GM19324 (cell line): ENCODE measurements around the gene ABCC6.
"Not testable (repeated sequence)": the region's sequence is repeated elsewhere in the genome, so short reads cannot be mapped to it uniquely, and the experiment has no call there.

ENCODE experiments used
- ATAC-seq: cut with Tn5 transposase; IDR thresholded peaks from one replicate; pipeline ENCODE4 v1.9.1; 2021; ENCODE audit warnings: mild to moderate bottlenecking, moderate library complexity; ENCODE audit not compliant: unreplicated experiment, low FRiP score

The ABCC6 gene

GRCh38 chr16:16232692-16233061 lies 9.4 kb upstream of the ABCC6 start:
- peak; percentile 52 for ATAC-seq

GRCh38 chr16:16223662-16224241 lies 458 bp upstream of the ABCC6 start:
- not testable (repeated sequence) for ATAC-seq

- not testable (repeated sequence) for ATAC-seq
Observed at GRCh38 chr16:16221382-16221781, 1.9 kb downstream of the ABCC6 start.

GRCh38 chr16:16220449-16220848 lies 2.8 kb downstream of the ABCC6 start:
- ATAC-seq: not testable (repeated sequence)

GRCh38 chr16:16218787-16219186 lies 4.5 kb downstream of the ABCC6 start:
- ATAC-seq: not testable (repeated sequence)

GRCh38 chr16:16218349-16218748 lies 4.9 kb downstream of the ABCC6 start:
- ATAC-seq: not testable (repeated sequence)

- not testable (repeated sequence) for ATAC-seq
Observed at GRCh38 chr16:16213863-16214293, 9.4 kb downstream of the ABCC6 start.

GRCh38 chr16:16211404-16211803 lies 11.9 kb downstream of the ABCC6 start:
- not testable (repeated sequence) for ATAC-seq

GRCh38 chr16:16208461-16208860 lies 14.8 kb downstream of the ABCC6 start:
- not testable (repeated sequence) for ATAC-seq

GRCh38 chr16:16207787-16208334 lies 15.4 kb downstream of the ABCC6 start:
- not testable (repeated sequence) for ATAC-seq

- not testable (repeated sequence) for ATAC-seq
Observed at GRCh38 chr16:16207097-16207786, 16.1 kb downstream of the ABCC6 start.

- ATAC-seq: not testable (repeated sequence)
Observed at GRCh38 chr16:16205864-16206263, 17.4 kb downstream of the ABCC6 start.

- not testable (repeated sequence) for ATAC-seq
Observed at GRCh38 chr16:16204552-16204951, 18.7 kb downstream of the ABCC6 start.

GRCh38 chr16:16203494-16203893 lies 19.8 kb downstream of the ABCC6 start:
- not testable (repeated sequence) for ATAC-seq

- ATAC-seq: not testable (repeated sequence)
Observed at GRCh38 chr16:16202400-16203143, 20.7 kb downstream of the ABCC6 start.

GRCh38 chr16:16201880-16202279 lies 21.4 kb downstream of the ABCC6 start:
- ATAC-seq: not testable (repeated sequence)

- not testable (repeated sequence) for ATAC-seq
Observed at GRCh38 chr16:16200391-16200790, 22.9 kb downstream of the ABCC6 start.

GRCh38 chr16:16199428-16199827 lies 23.9 kb downstream of the ABCC6 start:
- ATAC-seq: not testable (repeated sequence)

- no peak for ATAC-seq
Observed at GRCh38 chr16:16197966-16198365, 25.3 kb downstream of the ABCC6 start.

- no peak for ATAC-seq
Observed at GRCh38 chr16:16197331-16197730, 26.0 kb downstream of the ABCC6 start.

GRCh38 chr16:16196099-16196498 lies 27.2 kb downstream of the ABCC6 start:
- ATAC-seq: no peak
